Measurements from ENCODE around the gene SLC22A31.

DNA sequence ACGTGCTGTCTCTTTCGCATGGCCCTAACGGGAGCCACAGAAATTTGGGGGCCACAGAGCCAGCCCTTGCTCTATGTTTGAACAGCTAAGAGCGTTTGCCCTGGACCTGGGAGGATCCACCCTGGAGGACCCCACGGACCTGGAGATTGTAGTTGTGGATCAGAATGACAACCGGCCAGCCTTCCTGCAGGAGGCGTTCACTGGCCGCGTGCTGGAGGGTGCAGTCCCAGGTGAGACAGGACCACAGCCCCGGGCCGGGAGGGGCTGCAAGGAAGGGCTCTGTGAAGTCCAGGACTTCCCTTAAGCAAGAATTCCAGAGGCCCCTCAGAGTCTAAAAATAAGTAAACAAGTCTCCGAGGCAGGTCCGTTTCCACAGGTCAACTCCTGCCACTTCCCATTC lies 16.9 kb downstream of the SLC22A31 start:
- TF ChIP-seq RFX5 (IDR thresholded peaks at IDR 0.05; ENCODE audit: low read length), result no peak
- TF ChIP-seq POLR2AphosphoS5 (IDR thresholded peaks at IDR 0.05; ENCODE audit: low read depth, low read length), result no peak
- TF ChIP-seq YY1 (IDR thresholded peaks at IDR 0.05; ENCODE audit: low read depth), result no peak
- TF ChIP-seq, protein P1, sequence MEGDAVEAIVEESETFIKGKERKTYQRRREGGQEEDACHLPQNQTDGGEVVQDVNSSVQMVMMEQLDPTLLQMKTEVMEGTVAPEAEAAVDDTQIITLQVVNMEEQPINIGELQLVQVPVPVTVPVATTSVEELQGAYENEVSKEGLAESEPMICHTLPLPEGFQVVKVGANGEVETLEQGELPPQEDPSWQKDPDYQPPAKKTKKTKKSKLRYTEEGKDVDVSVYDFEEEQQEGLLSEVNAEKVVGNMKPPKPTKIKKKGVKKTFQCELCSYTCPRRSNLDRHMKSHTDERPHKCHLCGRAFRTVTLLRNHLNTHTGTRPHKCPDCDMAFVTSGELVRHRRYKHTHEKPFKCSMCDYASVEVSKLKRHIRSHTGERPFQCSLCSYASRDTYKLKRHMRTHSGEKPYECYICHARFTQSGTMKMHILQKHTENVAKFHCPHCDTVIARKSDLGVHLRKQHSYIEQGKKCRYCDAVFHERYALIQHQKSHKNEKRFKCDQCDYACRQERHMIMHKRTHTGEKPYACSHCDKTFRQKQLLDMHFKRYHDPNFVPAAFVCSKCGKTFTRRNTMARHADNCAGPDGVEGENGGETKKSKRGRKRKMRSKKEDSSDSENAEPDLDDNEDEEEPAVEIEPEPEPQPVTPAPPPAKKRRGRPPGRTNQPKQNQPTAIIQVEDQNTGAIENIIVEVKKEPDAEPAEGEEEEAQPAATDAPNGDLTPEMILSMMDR (IDR thresholded peaks at IDR 0.05), result no peak
- TF ChIP-seq SMC3 (IDR thresholded peaks at IDR 0.05; ENCODE audit: low read depth, low read length), result no peak
- no peak for TF ChIP-seq ELF1 (IDR thresholded peaks at IDR 0.05)

All from SK-N-SH (cell line).